KG1 (cell line): Measurements from ENCODE around the gene THSD4.
"Not testable (repeated sequence)": the region's sequence is repeated elsewhere in the genome, so short reads cannot be mapped to it uniquely, and the experiment has no call there.

Source experiments
- DNase-seq: peaks from one replicate; lab custom pipeline; 2025; lab: John Stamatoyannopoulos, UW

THSD4 gene

DNA sequence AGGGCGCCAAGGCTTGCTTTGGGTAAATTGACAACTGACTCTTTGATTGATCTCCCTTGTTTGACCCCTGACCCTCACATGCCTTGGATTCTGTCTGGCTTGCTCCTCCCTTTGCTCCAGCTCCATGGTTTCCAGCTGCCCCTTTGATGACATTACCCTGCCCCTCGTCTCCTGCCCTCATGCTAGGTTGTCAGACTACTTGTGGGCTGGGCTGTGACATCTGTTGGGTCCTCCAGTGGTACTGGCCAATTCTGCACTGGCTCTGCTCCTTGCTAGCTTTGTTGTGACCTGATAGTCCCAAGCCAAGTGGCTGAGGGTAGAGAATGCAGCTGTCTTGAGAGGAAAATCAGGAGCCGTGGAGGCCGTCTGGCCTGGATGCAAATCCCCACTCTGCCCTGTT is 6.2 kb downstream of the THSD4 start:
- DNase-seq: no peak

DNA sequence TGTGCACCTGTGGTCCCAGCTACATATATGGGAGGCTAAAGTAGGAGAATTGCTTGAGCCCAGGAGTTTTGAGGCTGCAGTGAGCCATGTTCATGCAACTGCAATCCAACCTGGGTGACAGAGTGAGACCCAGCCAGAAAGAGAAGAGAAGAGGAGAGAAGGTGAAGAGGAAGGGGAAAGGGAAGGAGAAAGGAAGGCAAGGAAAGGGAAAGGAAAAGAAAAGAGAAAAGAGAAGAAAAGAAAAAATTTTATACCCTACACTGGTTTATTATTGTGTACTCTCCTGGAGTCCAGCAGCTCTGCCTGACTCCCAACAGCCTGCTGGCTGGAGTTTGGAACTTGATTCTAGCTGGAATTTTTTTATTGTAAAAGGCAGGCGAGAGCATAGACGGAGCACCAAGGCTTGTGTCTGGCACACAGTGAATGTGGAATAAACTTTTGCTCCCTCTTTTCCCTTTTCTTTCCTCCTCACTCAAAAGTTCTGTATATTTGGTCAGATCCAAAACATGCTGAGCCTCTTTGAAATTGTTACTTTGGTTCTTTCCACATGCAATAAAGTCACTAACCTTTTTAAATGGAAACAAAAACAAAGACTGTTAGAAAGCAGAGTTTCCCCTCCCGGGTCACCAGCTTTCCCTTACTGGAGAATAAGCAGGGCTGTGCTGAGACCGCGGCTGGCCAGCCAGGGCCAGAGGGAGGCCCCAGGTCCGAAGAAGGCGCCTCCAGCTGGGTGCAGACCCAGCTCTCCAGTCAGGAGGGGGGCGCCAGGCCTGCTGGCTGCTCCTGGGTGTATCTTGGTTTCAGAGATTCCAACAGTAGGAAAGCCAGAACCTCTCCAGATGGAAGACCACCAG is 9.9 kb downstream of the THSD4 start:
- DNase-seq: no peak

DNA sequence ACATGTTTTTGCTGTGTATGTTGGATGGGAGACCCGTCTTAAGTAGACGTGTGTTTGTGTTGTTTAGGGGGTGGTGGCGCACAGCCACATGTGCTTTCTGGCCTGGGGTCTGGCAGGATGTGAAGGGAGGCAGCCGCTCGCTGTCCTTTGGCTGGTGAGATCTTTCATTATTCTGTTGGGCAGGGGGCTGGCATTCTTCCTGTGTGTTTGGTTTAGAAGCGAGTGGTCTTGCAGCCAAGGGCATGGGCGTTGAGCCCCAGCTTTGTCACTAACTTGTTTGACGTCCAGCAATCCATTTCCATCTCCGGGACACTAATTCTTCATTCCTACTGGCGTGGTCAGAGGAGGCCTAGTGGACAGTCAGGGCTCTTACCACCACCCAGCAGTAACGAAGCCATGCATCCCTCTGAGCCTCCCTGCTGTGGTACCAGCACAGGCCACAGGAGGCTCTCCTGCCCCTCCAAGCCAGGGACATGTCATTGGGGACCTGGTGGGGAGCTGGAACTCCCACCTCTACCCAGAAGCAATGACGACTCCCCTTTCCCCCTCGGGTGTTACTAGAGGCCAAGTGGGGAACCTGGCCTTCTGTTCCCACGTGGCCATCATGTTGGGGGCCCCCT is 10.7 kb downstream of the THSD4 start:
- DNase-seq: no peak

GRCh38 chr15:71127083-71127482 is 11.8 kb downstream of the THSD4 start:
- no peak for DNase-seq

GRCh38 chr15:71128159-71128558 is 12.9 kb downstream of the THSD4 start:
- not testable (repeated sequence) for DNase-seq

DNA sequence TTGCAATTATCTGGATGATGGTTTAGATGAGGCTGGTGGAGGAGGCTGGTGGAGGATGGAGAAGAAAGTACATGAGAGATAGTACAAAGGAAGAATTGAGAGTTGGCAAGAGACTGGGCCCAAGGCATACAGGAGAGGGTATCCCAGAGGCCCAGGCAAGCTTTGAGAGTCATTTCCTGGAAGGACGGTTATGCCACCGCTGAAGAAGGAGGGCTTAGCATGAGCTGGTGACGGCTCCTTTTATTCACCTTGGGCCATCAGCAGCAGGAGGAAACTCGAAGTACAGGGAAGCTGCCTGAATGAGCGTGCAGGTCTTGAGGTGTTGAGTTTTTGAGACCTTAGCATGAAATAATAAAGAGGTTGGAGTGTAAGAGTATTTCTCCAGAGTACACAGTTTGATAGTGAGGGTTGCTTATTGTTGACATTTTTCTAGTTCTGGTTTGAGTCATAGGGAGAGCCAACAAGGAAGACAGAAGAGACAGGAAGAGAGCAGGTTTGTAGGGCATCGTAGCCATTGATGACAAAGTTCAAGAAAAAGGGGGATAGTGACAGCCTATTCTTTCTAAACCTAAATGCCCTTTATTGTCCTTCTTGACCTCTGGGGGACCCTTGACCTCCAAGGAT is 13.8 kb downstream of the THSD4 start:
- no peak for DNase-seq

GRCh38 chr15:71129669-71130068 is 14.4 kb downstream of the THSD4 start:
- no peak for DNase-seq

DNA sequence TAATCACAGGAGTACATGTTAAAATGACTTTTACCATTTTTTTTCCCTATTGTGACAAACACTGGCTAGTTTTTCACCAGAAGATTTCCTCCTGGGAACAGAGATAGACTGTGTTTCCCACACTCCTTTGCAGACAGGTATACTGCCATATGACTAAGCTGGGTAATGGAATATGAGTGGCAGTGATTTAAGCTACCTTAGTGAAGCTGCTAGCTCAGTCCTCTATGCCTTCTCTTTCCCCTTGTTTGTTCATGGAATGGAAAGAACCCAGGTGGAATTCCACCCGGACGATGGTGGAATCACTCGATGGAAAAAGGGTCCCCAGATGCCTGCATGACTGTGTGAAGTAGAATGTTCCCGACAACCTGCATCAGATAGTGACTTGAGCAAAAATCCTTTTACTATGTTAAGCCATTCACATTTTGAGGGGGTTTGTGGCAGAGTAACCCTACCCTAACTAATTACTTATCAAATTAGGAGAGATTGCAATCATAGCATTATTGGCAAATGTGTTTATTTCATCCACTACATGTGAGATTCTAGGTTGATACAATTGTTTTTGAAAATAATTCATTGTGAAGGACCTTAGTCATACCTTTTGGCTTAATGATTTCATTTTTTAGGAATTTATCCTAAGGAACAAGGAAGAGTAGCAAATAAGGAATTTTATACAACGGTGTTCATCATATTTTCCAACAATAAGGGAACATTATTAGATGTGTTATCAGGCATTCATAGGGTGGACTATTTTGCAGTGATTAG is 16.5 kb downstream of the THSD4 start:
- no peak for DNase-seq

- no peak for DNase-seq
These were observed 18.6 kb downstream of the THSD4 start for GRCh38 chr15:71133747-71134472.

GRCh38 chr15:71136159-71136783 is 21.0 kb downstream of the THSD4 start:
- no peak for DNase-seq

DNA sequence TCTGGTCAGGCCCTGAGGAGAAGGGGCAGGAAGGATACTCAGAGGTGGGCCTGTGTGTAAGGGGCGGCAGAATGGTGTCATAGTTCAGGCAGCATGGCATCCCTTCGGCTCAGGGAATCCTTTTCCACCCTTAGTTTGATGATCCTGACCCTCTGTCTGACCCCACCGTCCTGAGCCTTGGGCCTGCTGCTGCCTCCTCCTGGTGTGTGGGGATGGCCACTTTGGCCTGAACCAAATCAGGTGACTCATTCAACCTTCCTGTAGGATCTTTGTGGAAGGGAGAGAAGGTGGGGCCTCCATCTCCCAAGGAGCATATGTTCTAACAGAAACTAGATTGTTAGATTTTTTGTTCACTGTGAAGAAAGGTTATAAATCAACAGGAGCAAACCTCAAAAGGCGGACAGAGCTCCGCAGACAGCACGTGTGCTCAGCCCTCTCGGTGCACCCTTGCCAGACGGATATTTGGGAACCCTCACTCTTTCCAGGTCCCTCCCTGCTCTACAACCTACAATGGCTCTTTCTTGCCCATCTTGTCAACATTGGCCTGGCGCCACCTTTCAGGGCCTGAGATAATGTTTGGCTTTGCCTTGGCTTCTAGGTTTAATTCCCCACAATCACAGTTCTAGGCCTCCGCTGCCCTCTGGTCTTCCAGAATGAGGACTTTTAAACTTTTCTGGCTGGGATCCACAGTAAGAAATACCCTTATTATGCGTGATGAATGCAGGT is 21.7 kb downstream of the THSD4 start:
- no peak for DNase-seq

GRCh38 chr15:71138473-71138872 is 23.2 kb downstream of the THSD4 start:
- no peak for DNase-seq

- DNase-seq: no peak
These were observed 24.0 kb downstream of the THSD4 start for GRCh38 chr15:71139241-71139640.

GRCh38 chr15:71141572-71141971 is 26.3 kb downstream of the THSD4 start:
- DNase-seq: no peak

DNA sequence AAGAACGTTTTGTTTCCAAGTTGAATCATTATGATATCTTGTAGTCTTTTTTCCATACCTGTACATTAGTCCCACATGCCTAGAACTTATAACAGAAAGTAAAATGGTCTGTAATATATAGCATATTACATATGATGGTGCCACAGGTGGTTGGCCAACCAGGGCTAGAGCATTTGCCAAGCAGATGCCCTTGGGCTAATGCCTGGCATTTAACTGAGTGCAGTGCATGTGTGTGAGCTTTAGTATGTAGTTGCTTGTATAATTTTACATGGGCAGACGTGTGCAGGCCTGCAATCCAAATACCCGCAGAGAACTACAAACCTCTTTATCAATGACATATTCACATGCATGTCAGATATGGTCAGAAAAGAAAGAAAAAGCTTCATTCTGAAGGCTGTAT is 27.5 kb downstream of the THSD4 start:
- DNase-seq: no peak

GRCh38 chr15:71143373-71144310 is 28.4 kb downstream of the THSD4 start:
- DNase-seq: no peak

- no peak for DNase-seq
These were observed 30.4 kb downstream of the THSD4 start for GRCh38 chr15:71145648-71146047.

DNA sequence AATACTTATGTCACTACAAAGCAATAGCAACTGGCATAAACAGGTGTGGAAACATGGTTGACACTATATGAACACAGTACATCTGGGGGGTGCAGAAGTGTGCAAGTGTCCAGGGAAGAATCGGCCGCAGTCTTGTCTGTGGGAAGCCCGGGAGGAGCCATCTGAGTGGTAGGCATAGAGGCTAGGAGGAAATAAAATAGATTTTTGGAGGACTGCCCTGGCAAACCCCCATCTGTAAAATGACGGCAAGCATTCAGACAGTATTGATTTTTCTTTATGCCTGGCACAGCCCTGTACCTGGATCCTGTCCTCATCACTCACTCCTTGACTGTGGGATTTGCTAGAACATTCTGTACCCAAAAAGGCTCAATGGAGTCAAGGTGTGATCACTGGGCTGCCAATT is 31.3 kb downstream of the THSD4 start:
- no peak for DNase-seq

DNA sequence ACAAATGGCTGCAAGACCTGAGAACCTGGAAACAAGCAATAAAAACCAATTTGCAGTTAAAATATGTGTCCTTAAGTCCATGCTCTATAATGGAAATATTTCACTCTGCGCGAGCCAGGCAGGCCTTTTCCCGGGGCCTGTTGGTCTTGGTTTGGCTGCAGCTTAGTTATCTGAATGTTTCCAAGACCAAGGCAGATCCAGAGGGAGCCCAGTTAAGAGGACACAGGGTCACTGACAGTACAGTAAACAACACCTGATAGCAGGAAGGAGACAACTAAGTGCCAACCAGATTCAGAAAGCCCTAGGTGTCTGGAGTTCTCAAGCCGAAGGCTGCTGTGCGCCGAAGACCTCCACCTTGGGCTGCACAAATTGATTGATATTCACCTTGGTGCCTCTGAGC is 32.8 kb downstream of the THSD4 start:
- no peak for DNase-seq
